GM19023 (cell line): ENCODE results near the gene PKD2.
"Not testable (repeated sequence)": the region's sequence is repeated elsewhere in the genome, so short reads cannot be mapped to it uniquely, and the experiment has no call there.

ENCODE experiments used
- ATAC-seq: cut with Tn5 transposase; IDR thresholded peaks from one replicate; pipeline ENCODE4 v1.9.1; 2021; ENCODE audit warnings: mild to moderate bottlenecking, moderate library complexity; ENCODE audit not compliant: unreplicated experiment

The PKD2 gene

GRCh38 chr4:88109123-88109881 is 101.9 kb downstream of the PKD2 start:
- no peak for ATAC-seq

DNA sequence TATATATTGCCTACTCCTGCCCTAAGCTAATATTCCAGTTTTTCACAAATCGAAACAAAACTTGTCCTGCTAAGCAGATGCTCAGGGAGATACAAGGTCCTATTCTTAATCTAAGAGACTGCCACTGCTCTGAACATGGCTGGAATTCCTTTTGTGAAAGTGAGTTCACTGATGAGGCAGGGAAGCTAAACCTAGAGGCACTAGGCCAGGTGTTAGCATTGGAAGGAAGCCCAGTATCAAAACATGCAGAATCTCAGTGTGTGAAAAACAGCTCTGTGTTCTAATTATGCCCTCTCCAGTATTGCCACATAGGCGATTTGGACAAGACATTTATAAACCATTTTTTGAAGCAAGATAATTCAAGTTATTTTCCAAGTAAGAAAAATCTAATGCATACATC is 103.4 kb downstream of the PKD2 start:
- ATAC-seq = no peak

- ATAC-seq = no peak
Measured at GRCh38 chr4:88112856-88113255, 105.4 kb downstream of the PKD2 start.

DNA sequence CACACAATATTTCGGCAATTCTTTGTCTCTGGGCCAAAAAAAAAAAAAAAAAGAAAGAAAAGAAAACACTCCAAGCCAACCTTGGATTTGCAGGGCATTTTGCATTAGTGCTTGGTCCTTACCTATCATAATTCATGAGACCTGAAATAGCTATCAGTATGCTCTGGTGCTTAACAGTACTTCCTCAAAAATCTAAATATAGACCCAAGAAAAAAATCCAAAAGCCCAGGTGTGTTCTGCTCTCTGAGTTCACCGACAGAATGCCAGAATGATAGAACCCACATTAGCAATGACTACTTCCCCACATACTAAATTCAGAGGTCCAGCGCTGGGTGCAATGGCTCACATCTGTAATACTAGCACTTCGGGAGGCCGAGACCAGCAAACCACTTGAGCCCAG is 108.2 kb downstream of the PKD2 start:
- no peak for ATAC-seq

- no peak for ATAC-seq
Measured at GRCh38 chr4:88119943-88120342, 112.5 kb downstream of the PKD2 start.

- ATAC-seq = not testable (repeated sequence)
Measured at GRCh38 chr4:88122260-88122659, 114.8 kb downstream of the PKD2 start.
